Measurements from ENCODE around the gene YPEL2.

YPEL2 gene

DNA sequence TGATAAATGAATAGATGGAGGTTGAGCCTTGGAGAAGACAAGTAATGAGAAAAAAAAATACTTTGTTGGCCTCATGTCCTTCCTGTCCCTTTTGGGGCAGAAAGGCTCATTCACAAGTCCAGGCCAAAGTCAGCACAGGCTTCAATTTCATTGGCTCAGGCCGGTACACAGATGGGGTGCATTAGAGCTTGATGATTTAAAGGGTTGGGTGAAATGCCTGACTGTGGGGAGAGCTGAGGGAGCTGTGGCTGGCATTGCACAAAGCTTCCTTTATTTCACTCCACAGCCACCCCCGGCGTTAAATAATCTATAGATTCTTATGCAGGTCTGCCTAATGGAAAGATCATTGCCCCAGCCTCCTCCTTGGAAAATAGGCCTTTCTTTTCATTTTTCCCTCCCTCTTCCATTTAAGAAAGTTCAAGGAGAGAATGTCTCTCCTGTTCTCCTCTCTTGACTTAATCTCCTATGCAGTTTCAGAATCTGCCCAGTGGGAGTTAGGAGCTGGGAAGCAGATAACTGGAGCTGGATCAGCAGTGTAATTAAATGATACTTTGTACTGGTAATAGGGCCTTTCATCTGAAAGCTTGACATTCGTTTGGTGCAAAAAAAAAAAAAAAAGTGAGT, 24.4 kb downstream of the YPEL2 start:
- H3K27me3 ChIP-seq (ENCODE audit: insufficient read depth, low read length): no peaks in the 10 kb centered on the region
- H3K9me3 ChIP-seq (ENCODE audit: low read length): peaks cover 3% of the 10 kb centered on the region
- H3K4me1 ChIP-seq (ENCODE audit: insufficient read depth, low read length): peaks cover 2% of the 10 kb centered on the region
- peaks cover 4% of the 10 kb centered on the region for H3K36me3 ChIP-seq (ENCODE audit: insufficient read depth, low read length)
- H2AFZ ChIP-seq (ENCODE audit: low read depth, low read length): no peak overlapping the region
- no peak overlapping the region for H3K4me3 ChIP-seq (ENCODE audit: low read length)

DNA sequence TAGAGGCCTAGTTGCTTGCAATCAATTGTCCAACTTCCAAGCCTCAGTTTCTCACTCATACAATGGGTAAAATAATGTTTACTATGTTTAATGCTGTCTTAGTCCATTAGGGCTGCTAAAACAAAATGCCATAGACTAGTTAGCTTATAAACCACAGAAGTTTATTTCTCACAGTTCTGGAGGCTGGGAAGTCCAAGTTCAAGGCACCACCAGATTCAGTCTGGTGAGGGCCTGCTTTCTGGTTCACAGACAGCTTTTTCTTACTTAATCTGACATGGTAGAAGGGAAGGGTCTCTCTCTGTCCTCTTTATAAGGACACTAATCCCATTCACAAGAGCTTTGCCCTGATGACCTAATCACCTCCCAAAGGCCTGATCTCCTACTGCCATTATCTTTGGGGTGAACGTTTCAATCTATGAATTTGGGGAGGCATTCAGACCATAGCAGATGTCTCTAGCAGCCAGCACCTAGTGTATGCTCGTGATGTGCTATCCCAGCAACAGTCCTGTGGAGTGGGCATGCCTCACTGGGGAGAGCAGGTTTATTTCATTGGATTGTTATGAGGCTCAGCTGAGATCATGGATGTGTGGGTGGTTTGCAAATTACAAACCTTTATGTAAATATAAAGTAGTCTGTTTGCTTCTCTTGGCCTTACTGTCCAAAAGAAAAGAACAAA, 25.2 kb downstream of the YPEL2 start:
- no peaks in the 10 kb centered on the region for H3K4me1 ChIP-seq (ENCODE audit: insufficient read depth, low read length)
- peaks cover 4% of the 10 kb centered on the region for H3K36me3 ChIP-seq (ENCODE audit: insufficient read depth, low read length)
- no peaks in the 10 kb centered on the region for H3K27me3 ChIP-seq (ENCODE audit: insufficient read depth, low read length)
- peaks cover 3% of the 10 kb centered on the region for H3K9me3 ChIP-seq (ENCODE audit: low read length)
- no peak overlapping the region for H2AFZ ChIP-seq (ENCODE audit: low read depth, low read length)
- no peak overlapping the region for H3K4me3 ChIP-seq (ENCODE audit: low read length)

DNA sequence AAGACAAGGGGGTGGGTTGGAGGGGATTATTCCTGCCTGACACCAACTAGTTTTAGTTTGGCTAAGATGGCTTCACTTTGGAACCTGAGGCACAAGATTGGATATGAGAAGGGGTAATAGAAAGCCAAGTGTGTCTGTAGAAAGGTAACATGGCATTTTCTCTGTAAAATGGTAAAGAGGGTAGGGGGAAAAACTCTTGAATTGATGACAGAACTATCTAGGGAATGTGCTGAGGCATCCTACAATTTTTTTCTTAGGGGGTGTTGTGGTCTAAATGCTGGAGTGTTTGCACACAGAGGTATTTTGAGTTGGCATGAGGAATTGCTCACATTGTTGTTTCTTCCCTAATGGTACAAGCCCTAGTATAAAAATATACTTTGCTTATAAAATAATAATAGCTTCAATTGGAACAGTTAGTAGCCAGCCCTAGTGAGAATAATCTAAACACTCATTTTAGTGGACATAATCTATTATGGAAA, 25.8 kb downstream of the YPEL2 start:
- no peaks in the 10 kb centered on the region for H3K27me3 ChIP-seq (ENCODE audit: insufficient read depth, low read length)
- no peaks in the 10 kb centered on the region for H3K4me1 ChIP-seq (ENCODE audit: insufficient read depth, low read length)
- H3K4me3 ChIP-seq (ENCODE audit: low read length): no peak overlapping the region
- peaks cover 3% of the 10 kb centered on the region for H3K9me3 ChIP-seq (ENCODE audit: low read length)
- H2AFZ ChIP-seq (ENCODE audit: low read depth, low read length): no peak overlapping the region
- peaks cover 4% of the 10 kb centered on the region for H3K36me3 ChIP-seq (ENCODE audit: insufficient read depth, low read length)

DNA sequence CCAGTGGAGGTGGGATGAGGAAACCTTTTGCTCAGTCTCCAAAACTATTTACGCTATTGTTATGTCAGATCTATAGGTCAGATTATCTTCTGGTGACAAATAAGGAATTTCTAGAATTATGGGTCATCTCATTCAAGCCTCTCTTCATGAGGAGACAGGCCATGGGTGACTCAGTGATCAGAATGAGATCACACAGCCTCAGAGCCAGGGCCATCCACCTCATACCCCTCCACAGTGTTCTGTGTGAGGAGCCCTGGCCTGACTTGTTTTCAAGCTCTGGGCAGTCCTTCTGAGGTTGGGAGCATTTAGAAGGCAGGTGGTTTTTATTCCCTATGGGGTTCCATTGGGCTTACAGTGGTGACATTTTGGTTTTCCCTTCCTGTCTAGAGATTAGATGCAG, 26.5 kb downstream of the YPEL2 start:
- H3K36me3 ChIP-seq (ENCODE audit: insufficient read depth, low read length): peaks cover 4% of the 10 kb centered on the region
- H3K4me3 ChIP-seq (ENCODE audit: low read length): no peak overlapping the region
- no peaks in the 10 kb centered on the region for H3K4me1 ChIP-seq (ENCODE audit: insufficient read depth, low read length)
- H2AFZ ChIP-seq (ENCODE audit: low read depth, low read length): no peak overlapping the region
- H3K9me3 ChIP-seq (ENCODE audit: low read length): peaks cover 3% of the 10 kb centered on the region
- H3K27me3 ChIP-seq (ENCODE audit: insufficient read depth, low read length): no peaks in the 10 kb centered on the region

- peaks cover 17% of the 10 kb centered on the region for H3K4me1 ChIP-seq (ENCODE audit: insufficient read depth, low read length)
- no peak overlapping the region for H3K4me3 ChIP-seq (ENCODE audit: low read length)
Measured at GRCh38 chr17:59361386-59361785, 29.9 kb downstream of the YPEL2 start.

GRCh38 chr17:59361916-59362810, 30.7 kb downstream of the YPEL2 start:
- no peaks in the 10 kb centered on the region for H3K9me3 ChIP-seq (ENCODE audit: low read length)
- no peaks in the 10 kb centered on the region for H3K27me3 ChIP-seq (ENCODE audit: insufficient read depth, low read length)
- H2AFZ ChIP-seq (ENCODE audit: low read depth, low read length): no peak overlapping the region
- H3K4me1 ChIP-seq (ENCODE audit: insufficient read depth, low read length): peaks cover 24% of the 10 kb centered on the region
- no peak overlapping the region for H3K4me3 ChIP-seq (ENCODE audit: low read length)
- H3K36me3 ChIP-seq (ENCODE audit: insufficient read depth, low read length): no peaks in the 10 kb centered on the region

More at GRCh38 chr17:59361386-59361785, 29.9 kb downstream of the YPEL2 start:
- no peaks in the 10 kb centered on the region for H3K36me3 ChIP-seq (ENCODE audit: insufficient read depth, low read length)
- no peaks in the 10 kb centered on the region for H3K27me3 ChIP-seq (ENCODE audit: insufficient read depth, low read length)
- H2AFZ ChIP-seq (ENCODE audit: low read depth, low read length): no peak overlapping the region
- no peaks in the 10 kb centered on the region for H3K9me3 ChIP-seq (ENCODE audit: low read length)

- Histone ChIP-seq H3K4me3 (ENCODE audit: low read length) (no peak overlapping the region), H3K4me1 (ENCODE audit: insufficient read depth, low read length) (peaks cover 31% of the 10 kb centered on the region), H3K27me3 (ENCODE audit: insufficient read depth, low read length) (no peaks in the 10 kb centered on the region), H3K9me3 (ENCODE audit: low read length) (no peaks in the 10 kb centered on the region), H2AFZ (ENCODE audit: low read depth, low read length) (no peak overlapping the region), H3K36me3 (ENCODE audit: insufficient read depth, low read length) (no peaks in the 10 kb centered on the region)
Measured at GRCh38 chr17:59362811-59363205, 31.4 kb downstream of the YPEL2 start.

- no peaks in the 10 kb centered on the region for H3K9me3 ChIP-seq (ENCODE audit: low read length)
- no peaks in the 10 kb centered on the region for H3K36me3 ChIP-seq (ENCODE audit: insufficient read depth, low read length)
- no peaks in the 10 kb centered on the region for H3K27me3 ChIP-seq (ENCODE audit: insufficient read depth, low read length)
- H3K4me3 ChIP-seq (ENCODE audit: low read length): peak overlapping the region; percentile 25
- H2AFZ ChIP-seq (ENCODE audit: low read depth, low read length): no peak overlapping the region
- H3K4me1 ChIP-seq (ENCODE audit: insufficient read depth, low read length): peaks cover 37% of the 10 kb centered on the region
Measured at GRCh38 chr17:59365383-59365981, 34.0 kb downstream of the YPEL2 start.

DNA sequence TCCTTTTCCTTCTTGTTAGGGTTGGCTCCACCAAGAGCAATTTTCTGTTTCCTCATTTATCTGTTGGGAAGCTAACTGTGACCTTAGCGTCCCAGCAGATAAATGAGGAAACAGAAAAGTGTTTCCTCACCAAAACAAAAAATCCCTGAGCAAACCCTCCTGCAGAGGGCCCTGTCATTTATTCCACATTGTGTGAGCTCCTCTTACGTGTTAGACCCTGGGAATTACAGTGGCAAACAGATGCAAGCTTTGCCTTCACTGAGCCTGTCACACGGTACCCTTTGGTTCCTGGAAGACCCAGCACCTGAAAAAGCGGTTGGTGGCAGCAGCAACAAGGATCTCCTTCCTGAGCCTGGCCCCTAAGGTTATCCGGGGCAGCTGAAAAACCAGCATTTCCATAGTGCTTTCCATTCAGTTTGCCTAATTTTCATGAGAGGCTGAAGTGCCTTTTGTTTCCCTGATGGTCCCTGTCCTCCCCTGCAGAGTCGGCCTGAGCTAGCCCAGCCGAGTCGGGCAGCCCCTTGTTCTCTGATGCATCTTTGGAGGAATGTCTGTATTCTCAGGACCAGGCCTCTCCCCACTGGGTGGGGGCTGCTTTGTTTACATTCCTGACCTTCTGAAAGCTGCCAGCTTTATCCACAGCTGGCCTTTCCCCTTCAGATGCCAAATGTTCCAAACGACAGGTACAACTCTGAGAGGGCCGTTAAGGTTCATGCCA, 34.7 kb downstream of the YPEL2 start:
- Histone ChIP-seq H3K36me3 (ENCODE audit: insufficient read depth, low read length) (no peaks in the 10 kb centered on the region), H3K27me3 (ENCODE audit: insufficient read depth, low read length) (no peaks in the 10 kb centered on the region), H3K9me3 (ENCODE audit: low read length) (no peaks in the 10 kb centered on the region), H3K4me1 (ENCODE audit: insufficient read depth, low read length) (peaks cover 44% of the 10 kb centered on the region), H3K4me3 (ENCODE audit: low read length) (peak overlapping the region; percentile 25), H2AFZ (ENCODE audit: low read depth, low read length) (no peak overlapping the region)

GRCh38 chr17:59366773-59367656, 35.6 kb downstream of the YPEL2 start:
- H3K27me3 ChIP-seq (ENCODE audit: insufficient read depth, low read length): no peaks in the 10 kb centered on the region
- peak overlapping the region; percentile 25 for H3K4me3 ChIP-seq (ENCODE audit: low read length)
- H3K36me3 ChIP-seq (ENCODE audit: insufficient read depth, low read length): no peaks in the 10 kb centered on the region

DNA sequence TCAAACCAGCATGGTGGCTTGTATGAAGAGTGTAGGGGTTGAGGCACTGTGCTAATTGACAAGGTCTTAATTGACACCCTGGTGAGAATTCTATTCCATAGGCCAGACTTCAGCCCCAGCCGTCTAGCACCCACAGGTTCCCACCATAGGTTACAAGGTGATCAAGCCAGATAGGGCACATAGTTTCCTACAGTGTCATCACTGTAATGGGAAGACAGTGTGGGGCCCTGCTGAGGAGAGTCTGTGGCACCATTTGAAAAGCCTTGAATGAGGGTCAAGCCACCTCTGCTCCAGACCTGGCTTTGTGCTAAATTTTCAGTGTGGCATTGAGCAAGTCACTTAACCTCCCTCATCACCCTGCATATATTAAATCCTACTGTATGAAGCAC, 36.2 kb downstream of the YPEL2 start:
- no peaks in the 10 kb centered on the region for H3K36me3 ChIP-seq (ENCODE audit: insufficient read depth, low read length)
- H2AFZ ChIP-seq (ENCODE audit: low read depth, low read length): no peak overlapping the region
- peaks cover 58% of the 10 kb centered on the region for H3K4me1 ChIP-seq (ENCODE audit: insufficient read depth, low read length)
- no peak overlapping the region for H3K4me3 ChIP-seq (ENCODE audit: low read length)
- H3K27me3 ChIP-seq (ENCODE audit: insufficient read depth, low read length): no peaks in the 10 kb centered on the region
- no peaks in the 10 kb centered on the region for H3K9me3 ChIP-seq (ENCODE audit: low read length)

More at GRCh38 chr17:59366773-59367656, 35.6 kb downstream of the YPEL2 start:
- Histone ChIP-seq H3K4me1 (ENCODE audit: insufficient read depth, low read length) (peaks cover 52% of the 10 kb centered on the region), H3K9me3 (ENCODE audit: low read length) (no peaks in the 10 kb centered on the region), H2AFZ (ENCODE audit: low read depth, low read length) (no peak overlapping the region)
